Spleen (tissue), 7 donors: ENCODE results near the gene NLGN3.

Source experiments
- CTCF ChIP-seq, 11 experiments: fragments of 200-600 bp in 7 of 11; fragments of 450-650 bp in 4 of 11; sonication (generic) in 4 of 11; IDR thresholded peaks in 8 of 11; conservative IDR thresholded peaks in 3 of 11; 1 replicate in 7 of 11; 2 replicates in 4 of 11; pipeline versions ENCODE4 v1.4.0 to v1.8.0; 2016 to 2021; ENCODE audit warnings: antibody characterized with exemption in 11 of 11, inconsistent platforms in 4 of 11, mild to moderate bottlenecking in 1 of 11
- POLR2A ChIP-seq, 3 donors: fragments of 450-650 bp; IDR thresholded peaks; one replicate each; pipeline ENCODE4 v1.5.1; 2017; ENCODE audit warnings: antibody characterized with exemption in 3 of 3, mild to moderate bottlenecking in 1 of 3
- POLR2AphosphoS5 ChIP-seq, 3 donors: sonication (generic); formaldehyde crosslinking; IDR thresholded peaks; one replicate each; pipeline ENCODE4 v1.5.1; 2017; ENCODE audit warnings: antibody characterized with exemption in 3 of 3
- donor health status: DM: no; HTN: no; CAD: no; lungs with moderate emphysema.
- donor health status: DM: no; HTN: no; CAD: no.
- donor health status: DM: no; HTN: no; CAD: no.

- TF ChIP-seq POLR2AphosphoS5 (IDR thresholded peaks at IDR 0.05) = no peak
- no peak for TF ChIP-seq CTCF (IDR thresholded peaks at IDR 0.05 in 8 of 11, conservative IDR thresholded peaks at IDR 0.05 in 3 of 11)
- TF ChIP-seq POLR2A (IDR thresholded peaks at IDR 0.05) = no peak
Measured at GRCh38 chrX:71212536-71212935, 67.9 kb downstream of the NLGN3 start.
